Stromal cell of bone marrow (primary cell): ENCODE results near the gene ABCB4.

Experiments
- DNase-seq: peaks from one replicate; pipeline ENCODE4 v3.0.0-alpha.2; 2012; ENCODE audit warnings: low read depth

ABCB4 gene

GRCh38 chr7:87420173-87420572 lies 55.3 kb downstream of the ABCB4 start:
- no peak for DNase-seq

- peak; percentile 37 for DNase-seq
Observed at GRCh38 chr7:87416682-87417587, 58.5 kb downstream of the ABCB4 start.

GRCh38 chr7:87414794-87415188 lies 60.7 kb downstream of the ABCB4 start:
- DNase-seq = no peak

- DNase-seq = peak; percentile 68
Observed at GRCh38 chr7:87413951-87414793, 61.3 kb downstream of the ABCB4 start.

- DNase-seq = no peak
Observed at GRCh38 chr7:87413029-87413428, 62.5 kb downstream of the ABCB4 start.

- no peak for DNase-seq
Observed at GRCh38 chr7:87411186-87411585, 64.3 kb downstream of the ABCB4 start.

- DNase-seq = no peak
Observed at GRCh38 chr7:87404674-87405073, 70.8 kb downstream of the ABCB4 start.

GRCh38 chr7:87398446-87398845 lies 77.0 kb downstream of the ABCB4 start:
- DNase-seq = no peak

- no peak for DNase-seq
Observed at GRCh38 chr7:87395442-87396020, 79.9 kb downstream of the ABCB4 start.

GRCh38 chr7:87391020-87391701 lies 84.3 kb downstream of the ABCB4 start:
- no peak for DNase-seq

- DNase-seq = no peak
Observed at GRCh38 chr7:87380905-87381304, 94.6 kb downstream of the ABCB4 start.

GRCh38 chr7:87375662-87376435 lies 99.6 kb downstream of the ABCB4 start:
- DNase-seq = no peak

- DNase-seq = no peak
Observed at GRCh38 chr7:87370660-87371180, 104.8 kb downstream of the ABCB4 start.

GRCh38 chr7:87369216-87369615 lies 106.3 kb downstream of the ABCB4 start:
- DNase-seq = no peak

GRCh38 chr7:87364246-87364645 lies 111.2 kb downstream of the ABCB4 start:
- no peak for DNase-seq

- no peak for DNase-seq
Observed at GRCh38 chr7:87363342-87363741, 112.1 kb downstream of the ABCB4 start.

- DNase-seq = no peak
Observed at GRCh38 chr7:87361320-87361719, 114.2 kb downstream of the ABCB4 start.

GRCh38 chr7:87359366-87359765 lies 116.1 kb downstream of the ABCB4 start:
- DNase-seq = peak; percentile 36

GRCh38 chr7:87356448-87356847 lies 119.0 kb downstream of the ABCB4 start:
- DNase-seq = no peak

GRCh38 chr7:87354749-87355148 lies 120.7 kb downstream of the ABCB4 start:
- DNase-seq = no peak
